ENCODE measurements around the gene CCNI.
"Not testable (repeated sequence)": the region's sequence is repeated elsewhere in the genome, so short reads cannot be mapped to it uniquely, and the experiment has no call there.

Gene CCNI

DNA sequence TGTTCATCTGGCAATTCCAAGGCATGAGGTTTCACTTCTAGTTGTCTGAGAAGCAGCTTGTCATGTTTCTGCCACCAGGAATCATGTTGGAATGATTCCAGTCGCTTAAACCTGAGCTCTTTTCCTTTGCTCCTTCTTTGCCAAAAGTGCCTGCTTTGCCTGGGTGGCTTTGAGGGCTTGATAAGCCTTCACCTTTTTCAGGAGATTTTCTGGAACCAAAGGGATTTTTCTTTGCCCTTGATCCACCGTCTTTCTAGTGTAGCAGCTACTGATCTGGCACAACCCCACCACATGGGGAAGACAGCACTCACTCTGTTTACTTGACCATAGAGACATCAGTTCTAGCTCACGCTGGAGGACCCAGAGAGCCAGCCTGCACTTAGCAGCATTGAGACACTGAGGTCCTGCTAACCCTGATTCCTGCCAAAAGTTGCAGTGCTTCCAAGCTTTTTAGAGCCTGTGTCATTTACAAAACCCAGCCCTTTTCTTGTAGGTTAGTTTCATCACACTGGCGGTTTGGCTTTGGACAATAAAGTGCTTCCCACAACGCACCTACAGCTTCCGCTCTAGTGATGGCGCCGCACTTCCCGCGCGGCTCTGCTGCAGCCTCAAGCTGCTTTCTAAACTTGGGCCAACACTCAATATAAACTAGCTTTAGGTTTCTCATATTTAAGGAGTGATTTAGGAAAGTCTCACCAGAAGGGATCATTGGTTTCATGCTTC is 7.3 kb upstream of the CCNI start:
- DNase-seq (ENCODE audit: low read depth): no peak

DNA sequence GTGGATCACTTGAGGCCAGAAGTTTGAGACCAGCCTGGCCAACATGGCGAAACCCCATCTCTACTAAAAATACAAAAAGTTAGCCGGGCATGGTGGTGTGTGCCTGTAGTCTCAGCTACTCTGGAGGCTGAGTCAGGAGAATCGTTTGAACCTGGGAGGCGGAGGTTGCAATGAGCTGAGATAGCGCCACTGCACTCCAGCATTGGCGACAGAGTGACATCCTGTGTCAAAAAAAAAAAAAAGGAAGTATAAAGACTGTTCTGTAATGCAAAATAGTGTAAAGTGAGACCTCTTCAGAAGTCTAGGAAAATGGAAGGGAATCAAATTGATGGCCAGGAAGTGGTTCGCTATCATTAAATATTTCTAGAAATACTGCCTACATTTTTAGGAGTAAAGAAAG is 5.0 kb upstream of the CCNI start:
- DNase-seq (ENCODE audit: low read depth): not testable (repeated sequence)

DNA sequence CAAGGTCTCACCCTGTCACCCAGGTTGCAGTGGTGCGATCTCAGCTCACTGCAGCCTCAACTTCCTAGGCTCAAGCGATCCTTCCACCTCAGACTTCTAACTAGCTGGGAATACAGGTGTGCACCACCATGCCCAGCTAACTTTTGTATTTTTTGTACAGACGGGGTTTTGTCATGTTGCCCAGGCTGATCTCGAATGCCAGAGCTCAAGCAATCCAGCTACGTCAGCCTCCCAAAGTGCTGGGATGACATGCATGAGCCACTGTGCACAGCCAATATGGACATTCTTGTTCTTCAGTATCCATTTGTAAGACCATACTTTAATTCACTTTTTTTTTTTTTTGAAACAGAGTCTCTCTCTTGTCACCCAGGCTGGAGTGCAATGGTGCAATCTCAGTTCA is 3.5 kb upstream of the CCNI start:
- DNase-seq (ENCODE audit: low read depth): no peak

DNA sequence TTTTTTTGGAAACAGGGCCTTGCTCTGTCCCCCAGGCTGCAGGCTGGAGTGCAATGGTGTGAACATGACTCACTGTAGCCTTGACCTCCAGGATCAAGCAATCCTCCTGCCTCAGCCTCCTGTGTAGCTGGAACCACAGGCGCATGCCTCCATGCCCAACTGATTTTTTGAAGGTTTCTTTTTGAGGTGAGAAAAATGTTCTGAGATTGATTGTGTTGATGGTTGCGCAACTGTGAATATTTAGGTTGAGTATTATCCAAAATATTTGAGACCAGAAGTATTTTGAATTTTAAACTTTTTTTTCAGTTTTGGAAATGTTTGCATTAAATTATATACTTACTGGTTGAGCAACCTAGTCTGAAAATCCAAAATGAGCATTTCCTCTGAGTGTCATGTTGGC is 2.6 kb upstream of the CCNI start:
- DNase-seq (ENCODE audit: low read depth): no peak

DNA sequence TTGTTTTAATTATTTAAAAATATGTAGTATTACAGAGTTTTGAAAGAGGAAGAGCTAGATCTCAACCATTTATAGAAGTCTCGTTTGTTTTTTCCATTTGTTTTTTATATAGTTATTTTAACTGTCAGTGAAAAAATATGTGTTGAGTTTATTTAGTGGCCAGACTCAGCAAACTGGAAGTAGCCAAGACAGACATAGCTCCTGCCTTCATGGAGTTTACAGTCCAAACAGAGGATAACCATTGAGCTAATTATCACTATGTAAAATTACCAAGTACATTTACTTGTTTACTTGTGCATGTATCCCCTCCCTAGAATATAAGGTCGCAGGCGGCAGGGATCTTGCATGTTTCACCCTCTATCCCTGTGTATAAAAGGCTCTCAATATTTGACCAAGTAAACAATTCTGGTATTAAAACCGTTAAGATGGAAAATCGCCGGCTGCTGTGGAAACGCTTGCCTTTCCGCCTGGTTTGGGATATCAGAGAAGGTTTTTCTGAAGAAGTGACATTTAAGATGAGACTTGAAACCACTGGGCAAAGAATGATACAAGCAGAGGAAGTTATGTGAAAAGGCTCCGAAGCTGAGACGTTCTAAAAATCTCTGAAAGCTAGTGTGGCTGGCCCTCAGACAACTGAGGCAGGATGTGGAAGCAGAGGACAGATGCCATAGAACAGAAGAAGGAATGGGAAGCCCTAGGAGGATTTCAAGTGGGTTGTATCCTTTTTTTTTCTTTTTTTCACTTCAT is 1.3 kb upstream of the CCNI start:
- no peak for DNase-seq (ENCODE audit: low read depth)

DNA sequence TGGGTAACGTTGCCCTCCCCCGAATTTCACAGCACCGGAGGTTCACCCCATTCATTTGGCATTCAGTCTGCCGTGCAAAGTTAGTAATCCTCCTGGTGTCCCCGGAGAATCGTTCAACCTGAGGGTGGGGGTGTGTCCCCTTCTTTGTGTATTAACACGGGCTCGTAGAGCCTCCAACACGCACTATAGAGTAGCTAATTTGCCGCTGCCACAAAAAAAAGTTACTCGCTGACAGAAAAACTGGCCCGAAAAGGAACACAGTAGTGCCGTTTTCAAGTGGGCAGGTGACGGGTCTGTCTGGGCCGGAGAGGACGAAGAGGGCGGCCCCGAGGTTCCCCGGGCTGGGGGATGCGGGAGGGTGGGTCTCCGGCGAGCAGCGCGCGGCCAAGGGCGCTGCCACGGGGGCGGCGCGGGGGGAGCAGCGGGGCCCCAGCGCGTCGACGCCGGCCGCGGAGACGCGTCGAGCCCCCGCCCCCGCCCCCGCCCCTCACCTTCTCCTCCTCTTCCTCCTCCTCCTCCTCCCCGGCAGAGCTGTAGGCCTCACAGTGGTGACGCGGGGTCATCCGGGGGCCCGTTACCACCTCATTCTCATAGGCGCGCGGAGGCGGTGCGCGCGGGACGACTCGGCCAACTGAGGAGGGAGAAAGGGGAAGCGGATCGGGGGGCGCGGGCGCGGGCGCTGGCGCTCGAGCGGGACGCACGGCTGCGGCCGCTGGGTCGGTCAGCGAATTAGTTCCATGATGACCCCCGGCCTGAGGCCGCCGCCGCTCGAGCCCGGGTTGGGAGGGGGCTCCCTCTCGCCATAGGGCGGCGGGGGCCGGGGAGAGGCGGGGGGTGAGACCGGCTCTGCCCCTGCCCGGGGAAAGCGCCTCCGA is 571 bp downstream of the CCNI start:
- no peak for DNase-seq (ENCODE audit: low read depth)

DNA sequence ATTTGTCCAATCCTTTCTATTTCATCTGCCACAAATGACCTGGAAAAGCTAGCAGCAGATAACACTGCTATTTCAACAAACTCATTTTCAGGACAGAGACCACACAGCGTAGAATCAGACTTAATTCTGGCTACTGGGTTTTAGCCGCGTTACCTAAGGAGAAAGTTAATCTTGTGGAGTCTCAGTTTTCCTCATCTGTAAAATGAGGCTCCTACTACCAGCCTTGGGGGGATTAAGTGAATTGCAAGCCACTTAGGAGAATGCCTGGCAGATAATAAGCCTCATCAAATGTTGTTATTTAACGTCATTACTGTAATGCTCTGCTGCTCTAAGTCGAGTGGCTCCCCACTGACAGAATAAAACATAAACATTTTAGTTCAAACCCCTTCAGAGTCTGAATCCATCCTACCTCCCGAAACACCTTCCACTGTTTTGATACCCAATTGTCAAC is 1.4 kb downstream of the CCNI start:
- no peak for DNase-seq (ENCODE audit: low read depth)

DNA sequence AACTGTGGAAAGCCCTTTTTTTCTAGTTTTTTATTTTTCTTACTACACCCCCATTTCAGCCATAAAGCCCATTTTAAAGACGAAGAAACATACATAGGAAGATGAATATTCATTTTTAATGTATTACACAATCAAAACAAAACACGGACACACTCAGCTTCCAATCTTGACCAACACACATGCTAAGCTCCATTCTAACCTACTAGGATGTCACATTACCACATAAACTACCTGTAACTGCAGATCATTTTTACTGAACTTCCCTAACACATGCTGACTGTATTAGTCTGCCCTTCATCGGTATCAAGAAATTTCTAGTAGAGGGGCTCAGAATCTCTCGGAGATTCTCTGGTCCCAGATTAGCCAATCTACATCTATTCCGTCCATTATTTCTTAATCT is 1.8 kb downstream of the CCNI start:
- no peak for DNase-seq (ENCODE audit: low read depth)

DNA sequence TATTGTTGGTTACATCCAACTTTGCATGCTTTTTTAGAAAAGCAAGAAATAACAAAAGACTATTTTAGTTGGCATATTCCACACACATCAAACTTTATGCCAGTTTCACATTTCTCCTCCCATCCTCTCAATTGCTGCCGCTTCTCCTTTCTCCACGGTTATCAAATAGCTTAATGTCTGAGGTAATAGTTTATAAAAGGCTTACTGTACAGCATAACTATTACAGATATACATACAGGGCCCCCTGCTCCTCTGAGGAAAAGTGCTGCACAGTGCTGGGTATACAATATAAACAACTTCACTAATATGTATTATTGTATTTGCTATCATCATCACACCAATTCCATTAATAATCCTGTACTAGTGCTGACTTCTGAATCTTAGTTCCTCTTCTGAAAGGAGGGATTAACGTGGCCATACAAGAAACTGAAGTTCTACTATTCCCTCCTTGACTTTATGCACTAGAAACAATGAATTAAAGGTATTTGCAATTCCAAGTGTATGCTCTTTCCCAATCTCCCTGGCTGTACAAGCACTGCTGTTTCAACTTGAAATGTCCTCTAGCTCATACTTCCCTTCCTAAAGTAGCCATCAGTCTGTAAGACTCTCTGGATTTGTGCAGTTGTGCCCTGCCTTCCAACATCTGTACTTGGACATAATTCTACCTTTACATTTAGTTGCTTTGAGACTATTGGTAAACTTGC is 2.5 kb downstream of the CCNI start:
- no peak for DNase-seq (ENCODE audit: low read depth)

DNA sequence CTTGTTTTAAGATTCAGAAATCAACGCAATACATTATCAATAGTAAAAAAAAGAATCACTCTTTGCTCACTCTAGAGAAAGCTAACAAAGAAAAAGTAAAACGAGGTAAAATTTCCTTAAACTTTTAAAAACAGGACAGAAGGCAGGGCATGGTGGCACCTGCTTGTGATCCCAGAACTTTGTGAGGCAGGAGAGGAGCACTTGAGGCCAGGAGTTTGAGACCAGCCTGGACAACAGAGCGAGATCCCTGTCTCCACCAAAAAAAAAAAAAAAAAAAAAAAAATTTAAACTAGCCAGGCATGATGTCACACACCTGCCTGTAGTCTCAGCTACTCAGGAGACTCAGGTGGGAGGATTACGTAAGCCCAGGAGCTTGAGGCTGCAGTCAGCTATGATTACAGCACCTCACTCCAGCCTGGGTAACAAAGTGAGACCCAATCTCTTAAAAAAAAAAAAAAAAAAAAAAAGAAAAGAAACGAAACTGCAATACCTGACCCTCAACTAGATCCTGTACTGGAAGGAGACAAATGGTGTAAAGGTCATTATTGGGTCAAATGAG is 3.5 kb downstream of the CCNI start:
- DNase-seq (ENCODE audit: low read depth): no peak

DNA sequence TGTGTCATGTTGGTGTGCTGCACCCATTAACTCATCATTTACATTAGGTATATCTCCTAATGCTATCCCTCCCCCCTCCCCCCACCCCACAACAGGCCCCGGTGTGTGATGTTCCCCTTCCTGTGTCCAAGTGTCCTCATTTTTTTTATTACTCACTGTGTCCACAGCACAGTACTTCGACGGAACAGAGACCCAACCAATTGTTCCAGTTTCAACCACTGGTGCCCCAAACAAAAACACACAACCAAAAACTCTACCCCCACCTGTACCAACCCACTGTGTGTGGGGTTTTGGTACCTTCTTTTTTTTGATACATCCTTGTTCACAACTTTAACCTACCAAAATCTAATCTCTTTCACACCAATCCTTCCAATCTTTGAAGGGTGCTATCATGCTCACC is 6.3 kb downstream of the CCNI start:
- DNase-seq (ENCODE audit: low read depth): not testable (repeated sequence)

DNA sequence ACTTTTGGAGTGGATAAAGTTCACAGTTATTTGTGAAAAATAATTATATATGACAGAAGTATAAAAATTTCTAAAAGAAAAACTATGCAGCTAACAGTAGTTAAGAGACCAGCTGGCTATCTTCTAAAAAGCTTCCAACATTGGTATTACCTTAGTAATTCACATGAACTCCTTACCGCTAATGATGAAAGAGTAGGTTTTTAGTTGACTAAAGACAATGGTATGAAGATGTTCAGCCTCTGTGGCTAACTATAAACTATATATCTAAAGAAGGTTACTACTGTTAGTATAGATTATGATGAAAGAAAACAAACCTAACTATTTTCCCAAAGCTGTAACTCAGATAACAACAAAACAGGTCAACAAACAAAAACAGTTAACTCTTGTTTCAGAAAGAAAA is 10.4 kb downstream of the CCNI start:
- DNase-seq (ENCODE audit: low read depth): no peak

DNA sequence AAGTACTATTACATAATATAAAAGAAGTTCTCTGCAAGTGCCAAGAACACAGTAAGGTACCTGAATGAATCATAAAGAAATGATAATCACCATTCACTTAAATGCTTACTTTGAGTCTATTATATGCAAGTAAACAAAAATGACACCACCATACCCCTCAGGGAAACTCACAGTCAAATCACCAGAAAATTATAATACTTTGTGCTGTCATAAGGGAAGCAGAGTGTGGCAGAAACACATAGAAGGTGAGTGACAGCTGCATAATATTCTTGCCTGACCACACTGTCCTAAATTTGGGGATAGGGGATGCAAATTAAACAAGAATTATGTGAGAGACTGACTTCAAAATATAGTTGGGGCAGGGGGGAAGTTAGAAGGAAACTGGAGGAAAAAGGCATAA is 12.9 kb downstream of the CCNI start:
- DNase-seq (ENCODE audit: low read depth): no peak

DNA sequence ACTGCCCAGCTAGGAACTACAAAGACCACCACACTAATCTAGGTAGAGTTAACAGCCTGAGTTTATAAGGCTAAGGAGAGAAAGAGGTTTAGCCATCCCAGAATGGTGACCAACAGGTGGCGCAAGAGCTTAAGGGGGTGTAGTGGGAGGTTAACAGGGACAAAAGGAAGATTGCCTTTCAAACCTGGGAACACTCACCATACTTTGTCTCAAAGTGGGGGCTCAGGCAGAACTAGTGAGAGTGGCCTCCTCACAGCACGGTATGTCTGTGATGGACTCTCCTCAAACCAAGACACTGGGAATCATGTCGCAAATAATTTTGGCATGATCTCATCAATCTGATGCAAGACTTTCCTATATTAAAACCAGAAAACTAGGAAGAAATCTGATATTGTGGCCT is 23.4 kb downstream of the CCNI start:
- DNase-seq (ENCODE audit: low read depth): no peak

DNA sequence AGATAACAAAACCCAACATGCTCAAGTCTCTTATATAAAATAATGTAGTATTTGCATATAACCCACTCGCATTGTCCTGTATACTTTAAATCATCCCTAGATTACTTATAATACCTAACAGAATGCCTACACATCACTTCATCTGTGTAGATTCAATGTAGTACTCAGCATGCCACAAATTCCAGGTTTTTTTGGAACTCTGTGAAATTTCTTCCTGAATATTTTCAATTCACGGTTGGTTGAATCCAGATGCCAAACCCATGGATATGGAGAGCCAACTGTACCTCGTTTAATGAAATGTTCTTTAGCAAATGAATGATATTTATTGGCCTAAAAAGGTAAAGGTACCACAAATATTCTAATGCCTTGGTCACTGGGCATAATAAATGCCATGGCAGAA is 24.8 kb downstream of the CCNI start:
- DNase-seq (ENCODE audit: low read depth): no peak

DNA sequence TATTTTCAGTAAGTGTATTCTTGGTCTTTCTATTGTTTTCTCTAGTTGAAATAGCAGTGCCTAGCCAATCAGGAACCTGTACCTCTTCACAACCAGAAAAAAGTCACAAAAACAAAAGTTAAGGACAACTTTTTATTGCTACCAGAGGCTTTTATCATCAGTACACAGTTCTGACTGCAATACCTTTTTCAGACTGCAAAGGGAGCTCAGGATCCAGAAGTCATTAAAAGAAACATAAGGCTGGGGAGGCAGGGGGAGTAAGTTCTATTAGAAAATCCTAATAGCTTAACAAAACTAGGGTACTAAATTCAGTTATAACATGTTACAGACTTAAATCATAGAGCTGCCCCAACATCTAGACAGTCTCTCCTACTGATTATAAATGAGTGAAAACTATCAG is 28.8 kb downstream of the CCNI start:
- DNase-seq (ENCODE audit: low read depth): no peak

DNA sequence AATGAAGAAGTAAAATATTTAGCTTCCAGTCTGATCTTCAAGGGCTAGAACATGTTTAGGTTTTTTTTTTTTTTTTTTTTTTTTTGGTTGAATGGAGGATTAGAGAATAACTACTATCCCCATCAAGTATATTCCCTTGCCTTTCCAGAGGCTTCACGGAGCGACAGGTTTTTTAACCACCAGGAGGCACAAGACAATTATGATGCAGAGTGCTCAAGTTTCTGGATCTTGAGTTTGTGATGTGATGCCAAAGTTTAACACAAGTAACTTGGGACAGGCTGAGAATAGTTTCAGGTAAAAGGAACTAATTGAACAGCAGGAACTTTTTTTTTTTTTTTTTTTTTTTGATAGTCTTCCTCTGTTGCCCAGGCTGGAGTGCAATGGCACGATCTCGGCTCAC is 30.3 kb downstream of the CCNI start:
- DNase-seq (ENCODE audit: low read depth): no peak

DNA sequence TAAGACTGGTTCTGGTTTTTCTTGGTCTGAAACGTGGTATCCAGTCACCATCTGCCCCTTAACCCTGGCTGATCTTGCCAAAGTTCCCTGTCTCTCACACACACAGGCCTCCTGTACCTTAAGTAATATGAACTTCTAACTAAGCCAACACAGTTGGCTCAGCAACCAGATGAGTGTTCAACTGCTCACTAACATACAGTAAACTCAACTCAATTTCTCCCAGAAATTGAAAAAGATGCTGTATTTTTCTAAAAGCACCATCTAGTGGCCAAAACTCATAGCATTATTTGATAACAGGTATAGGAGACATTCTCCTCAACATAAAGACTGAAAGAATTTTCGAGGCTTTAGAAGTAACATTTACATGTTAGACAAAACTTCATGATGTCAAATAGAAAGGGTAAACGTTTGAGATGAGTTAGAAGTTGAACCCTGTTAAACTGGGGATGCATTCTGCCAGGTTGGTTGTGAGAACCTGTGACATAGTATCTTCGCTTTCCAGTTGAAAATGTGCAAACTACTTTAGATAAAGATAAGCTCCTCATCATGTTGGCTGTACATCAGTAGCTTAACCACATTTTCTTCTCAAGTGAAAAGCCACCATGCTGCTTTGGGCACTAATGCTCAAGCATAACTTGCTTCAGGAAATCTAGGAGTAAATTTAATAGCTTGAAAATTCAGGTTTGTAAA is 31.2 kb downstream of the CCNI start:
- no peak for DNase-seq (ENCODE audit: low read depth)

DNA sequence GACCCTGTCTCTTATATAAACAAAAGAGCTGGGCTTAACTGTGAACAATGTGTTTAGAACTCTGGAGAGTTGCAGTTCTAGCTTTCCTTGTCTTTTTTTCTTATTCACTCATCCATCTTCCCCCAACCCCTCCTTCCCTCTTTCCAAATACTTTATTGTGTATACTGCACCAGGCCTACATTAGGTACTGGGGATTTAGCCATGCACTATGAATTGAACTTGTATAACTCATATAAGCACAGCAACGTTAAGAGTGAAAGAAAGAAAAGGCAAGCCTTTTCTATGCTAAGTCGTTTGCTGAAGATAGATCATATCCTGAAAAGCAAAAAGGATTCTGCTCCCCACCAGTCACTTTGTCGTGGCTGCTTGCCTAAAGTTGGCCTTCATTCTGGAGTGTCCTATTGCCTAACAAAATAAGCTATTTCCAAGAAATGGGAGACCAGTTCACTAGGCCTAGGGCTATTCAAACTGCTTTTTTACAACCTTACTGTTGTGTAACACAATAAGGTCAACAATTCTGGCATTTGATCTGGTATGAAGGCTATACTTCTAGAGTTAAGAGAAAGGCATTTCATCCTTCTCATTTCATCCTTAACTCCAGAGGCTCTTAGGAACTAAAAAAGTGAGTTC is 32.2 kb downstream of the CCNI start:
- DNase-seq (ENCODE audit: low read depth): no peak

DNA sequence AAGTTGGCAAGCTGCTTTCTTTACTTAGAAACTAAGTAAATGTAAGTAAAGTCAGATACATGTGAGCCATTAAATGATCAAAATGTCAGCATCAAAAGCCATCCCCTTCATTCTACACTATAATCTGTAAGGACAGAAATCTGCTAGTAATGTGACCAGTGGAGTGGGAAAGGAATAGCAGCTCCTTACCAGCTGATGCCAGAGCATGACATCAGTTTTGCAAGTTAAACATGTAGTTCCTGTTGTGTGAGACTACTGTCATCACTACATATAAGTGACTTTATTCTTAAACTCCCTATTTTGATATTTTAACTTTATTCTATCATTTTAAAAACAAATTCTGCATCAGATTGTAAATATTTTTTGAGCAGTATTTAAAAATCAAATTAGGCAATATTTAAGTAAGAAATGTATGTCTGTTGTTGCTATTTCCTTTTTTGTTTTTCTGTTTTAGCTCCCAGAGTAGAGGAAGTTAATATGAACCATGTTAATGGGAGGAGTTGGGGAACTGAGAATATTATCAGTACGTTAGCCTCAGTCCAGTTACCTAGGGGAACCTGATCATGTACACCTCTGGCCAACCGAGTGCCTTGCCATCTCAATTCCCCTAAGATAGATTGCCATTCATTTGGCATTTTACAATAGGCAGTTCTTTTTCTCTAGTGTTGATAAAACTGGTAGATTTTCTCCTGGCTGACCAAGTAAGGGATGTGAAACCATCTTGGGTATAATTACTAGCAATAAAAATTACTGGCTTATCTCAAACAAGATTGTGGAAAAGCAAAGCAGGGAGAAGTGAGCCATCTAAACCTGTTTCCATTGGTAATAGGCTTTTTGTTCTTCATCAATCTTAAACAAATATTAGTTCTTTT is 34.7 kb downstream of the CCNI start:
- no peak for DNase-seq (ENCODE audit: low read depth)
